Posterior vena cava (tissue), 2 donors: Measurements from ENCODE around the gene MME. TPM values are rescaled to one million over a fixed set of nuclear protein-coding genes. Genes with fewer than 3 reads are reported as not detected.
"Not testable (repeated sequence)": the region's sequence is repeated elsewhere in the genome, so short reads cannot be mapped to it uniquely, and the experiment has no call there.

Source experiments
- DNase-seq: peaks from one replicate; pipeline ENCODE4 v3.0.0-alpha.2; 2020; ENCODE audit warnings: low spot score
- intact Hi-C, 2 donors: fragments of 100-400 bp; cut with DNase I; formaldehyde crosslinking; loops; one replicate each; pipeline versions ENCODE4 v1.14.1 to v1.14.2; 2022 to 2023
- total RNA-seq, 2 donors: library from RNA; stranded (reverse); fragmentation: NEBNext Ultra II Directional; extraction: Animal tissue kit (Norgen Biotek cat#: 25700); gene quantifications; one replicate each; pipeline ENCODE4 v1.2.1, GENCODE V29; 2021
- donor health status: DM: yes; HTN: yes; CAD: no.
- donor health status: DM: yes; HTN: yes; CAD: no.

MME gene
- total RNA-seq, 2 donors from 2014 or later: 1.1 to 3.2 TPM

- intact Hi-C loops: no loop called here
Observed at GRCh38 chr3:155079468-155079745, 712 bp upstream of the MME start.

DNA sequence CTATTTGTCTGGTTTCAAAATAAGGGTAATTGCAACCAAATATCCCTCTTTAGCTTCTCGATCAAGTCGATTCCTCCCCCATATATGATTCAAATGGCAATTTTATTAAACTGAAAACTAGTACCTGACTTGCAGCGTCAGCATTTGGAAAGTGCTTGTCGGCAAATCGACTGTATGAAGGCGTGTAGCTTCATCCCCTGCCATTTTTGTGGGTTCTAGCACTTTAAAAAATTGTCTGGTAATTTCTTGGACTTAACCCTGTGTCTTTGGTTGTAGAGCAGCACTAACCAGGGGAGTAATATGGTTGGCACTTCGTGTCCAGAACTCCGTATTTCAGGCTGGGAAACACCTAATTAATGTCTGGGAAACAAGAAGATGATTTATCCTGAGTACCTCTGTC is 573 bp downstream of the MME start:
- DNase-seq: no peak
- intact Hi-C loops: no loop called here

More at GRCh38 chr3:155079468-155079745, 712 bp upstream of the MME start:
- DNase-seq: no peak

GRCh38 chr3:155083313-155083905 is 3.3 kb downstream of the MME start:
- no peak for DNase-seq
- intact Hi-C loops: no loop called here

GRCh38 chr3:155084567-155084966 is 4.4 kb downstream of the MME start:
- intact Hi-C loops: no loop called here
- DNase-seq: no peak

GRCh38 chr3:155086051-155086450 is 5.9 kb downstream of the MME start:
- DNase-seq: no peak
- intact Hi-C loops: no loop called here

- intact Hi-C loops: no loop called here
- no peak for DNase-seq
Observed at GRCh38 chr3:155088706-155089345, 8.7 kb downstream of the MME start.

- DNase-seq: no peak
- intact Hi-C loops: no loop called here
Observed at GRCh38 chr3:155089495-155089894, 9.4 kb downstream of the MME start.

DNA sequence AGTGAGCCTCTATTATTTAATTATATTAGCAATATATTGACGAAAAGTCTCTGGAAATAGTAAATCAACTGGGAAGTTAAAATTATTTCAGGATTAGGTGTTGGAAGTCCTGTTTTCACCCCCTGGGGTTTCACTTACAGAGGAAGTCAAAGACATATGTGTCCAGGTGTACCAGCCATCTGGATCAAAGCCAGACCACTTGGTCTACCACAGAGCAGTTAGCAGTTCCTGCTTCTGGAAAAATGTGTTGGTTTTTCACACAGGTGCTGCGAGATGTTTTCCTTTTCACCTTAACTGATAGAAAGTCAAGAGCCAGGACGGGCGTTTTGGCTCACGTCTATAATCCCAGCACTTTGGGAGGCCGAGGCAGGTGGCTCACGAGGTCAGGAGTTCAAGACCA is 13.1 kb downstream of the MME start:
- intact Hi-C loops: no loop called here

DNA sequence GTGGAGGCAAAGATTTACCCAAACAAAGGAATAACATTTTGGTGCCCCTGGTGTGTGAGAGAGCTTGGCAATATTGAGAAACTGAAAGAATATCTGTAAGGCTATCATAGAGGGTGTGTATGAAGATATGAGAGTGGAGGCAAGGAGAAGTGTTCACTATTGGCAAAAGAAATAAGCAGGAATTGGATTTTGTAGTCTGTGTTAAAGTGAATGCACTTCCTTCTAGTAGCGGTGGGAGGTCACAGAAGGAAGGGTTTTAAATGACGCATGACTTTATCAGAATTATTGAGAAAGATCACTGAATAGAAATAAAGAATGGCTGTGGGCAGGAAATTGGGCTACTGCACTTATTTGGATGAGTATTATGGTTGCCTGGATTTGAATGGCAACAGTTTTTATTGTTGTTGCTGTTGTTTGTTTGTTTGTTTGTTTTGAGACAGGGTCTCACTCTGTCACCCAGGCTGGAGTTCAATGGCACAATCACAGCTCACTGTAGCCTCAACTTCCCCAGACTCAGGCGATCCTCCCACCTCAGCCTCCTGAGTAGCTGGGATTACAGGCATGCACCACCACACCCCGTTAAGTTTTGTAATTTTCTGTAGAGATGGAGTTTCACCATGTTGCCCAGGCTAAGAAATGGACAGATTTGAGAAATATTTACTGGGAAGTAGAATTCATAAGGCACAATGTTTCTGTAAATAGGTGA is 16.3 kb downstream of the MME start:
- intact Hi-C loops: no loop called here
- DNase-seq: no peak

More for the DNA sequence above, 13.1 kb downstream of the MME start:
- DNase-seq: no peak

DNA sequence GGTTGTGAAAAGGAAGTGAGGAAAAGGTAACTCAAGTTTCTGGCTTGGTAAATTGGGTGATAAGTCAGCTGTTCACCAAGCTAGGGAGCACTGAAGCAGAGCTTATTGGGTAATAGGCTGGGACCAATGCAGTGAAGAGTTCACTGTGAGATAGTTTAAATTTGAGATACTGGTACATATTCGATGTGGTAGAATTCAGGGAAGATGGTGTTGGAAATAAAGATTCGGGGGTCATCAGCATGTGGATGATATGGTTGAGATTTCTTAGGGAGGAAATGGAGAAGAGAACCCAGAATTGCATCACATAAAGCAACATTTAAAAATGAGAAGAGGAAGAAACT is 16.9 kb downstream of the MME start:
- no peak for DNase-seq
- intact Hi-C loops: no loop called here

DNA sequence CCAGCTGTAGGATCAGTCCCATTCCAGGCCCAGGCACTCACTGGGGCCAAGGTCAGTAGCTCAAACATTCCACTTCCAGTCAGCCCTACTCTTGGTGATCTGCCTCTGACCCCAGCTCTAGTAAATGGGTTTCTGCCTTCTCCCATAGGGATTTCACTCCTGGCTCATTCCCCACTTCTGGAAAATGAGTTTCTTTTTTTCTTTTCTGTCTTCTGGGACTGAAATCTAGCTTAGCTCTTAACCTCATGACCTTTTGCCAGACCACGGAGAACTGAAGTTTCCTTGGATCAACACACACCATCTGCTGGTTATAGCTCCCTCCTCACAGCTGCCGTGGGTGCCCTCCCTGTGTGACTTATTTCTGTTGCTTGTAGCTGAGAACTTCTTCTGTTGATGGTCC is 21.3 kb downstream of the MME start:
- no peak for DNase-seq
- intact Hi-C loops: no loop called here

- intact Hi-C loops: no loop called here
- no peak for DNase-seq
Observed at GRCh38 chr3:155102329-155102728, 22.2 kb downstream of the MME start.

DNA sequence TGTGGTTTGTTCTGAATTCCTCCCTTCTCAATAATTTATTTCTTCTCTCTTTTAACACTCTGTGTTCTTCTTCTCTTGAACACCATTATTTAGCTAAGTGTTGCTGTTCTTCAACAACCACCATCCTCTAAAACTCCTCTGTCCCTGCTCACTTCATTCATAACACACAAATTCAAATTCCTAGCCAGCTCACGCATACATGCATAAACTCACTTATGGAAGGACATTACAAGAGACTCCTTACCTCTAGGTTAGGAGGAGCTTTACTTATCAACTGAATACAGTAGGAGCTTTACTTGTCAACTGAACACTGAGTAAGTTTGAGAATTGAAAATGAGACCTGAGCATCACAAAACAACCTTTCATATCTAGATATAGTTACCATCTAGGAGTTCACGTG is 23.6 kb downstream of the MME start:
- intact Hi-C loops: no loop called here
- DNase-seq: no peak

DNA sequence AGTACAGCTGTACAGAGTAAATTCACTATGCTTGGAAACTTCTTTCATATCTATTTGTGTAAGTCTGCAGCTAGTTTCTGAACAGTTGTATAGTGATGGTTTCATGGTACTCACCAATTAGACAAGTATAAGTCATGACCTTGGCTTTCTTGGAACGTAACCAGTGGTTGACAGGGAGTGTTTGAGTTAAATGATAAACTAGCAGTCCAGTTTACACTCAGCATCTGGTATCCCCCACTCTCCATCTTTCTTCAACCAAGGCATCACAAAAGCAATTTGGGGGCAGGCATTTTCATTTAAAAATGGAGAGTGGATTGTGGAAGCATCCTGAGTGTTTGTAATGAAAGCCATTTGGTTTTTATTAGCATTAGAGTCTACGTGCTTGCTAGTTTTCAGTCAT is 26.0 kb downstream of the MME start:
- intact Hi-C loops: no loop called here
- DNase-seq: no peak

DNA sequence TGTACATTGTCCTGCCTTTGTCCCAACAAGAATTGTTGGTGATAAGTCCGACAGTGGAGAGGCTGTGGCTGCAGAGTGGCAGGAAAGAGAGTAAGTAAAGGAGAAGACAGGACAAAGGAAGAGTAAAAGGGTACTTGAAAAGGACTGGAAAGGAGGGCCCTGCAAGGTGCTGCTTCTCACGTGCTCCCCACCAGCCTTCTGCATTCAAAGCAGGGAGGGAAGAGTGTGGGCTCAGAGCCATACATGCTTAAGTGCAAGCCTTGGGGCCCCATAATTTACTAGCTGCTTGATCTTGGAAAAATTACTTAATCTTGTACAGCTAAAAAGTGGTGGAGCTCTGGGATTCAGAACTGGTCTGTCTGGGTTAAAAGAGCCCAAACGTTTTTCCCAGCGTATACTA is 29.9 kb downstream of the MME start:
- intact Hi-C loops: no loop called here
- no peak for DNase-seq

DNA sequence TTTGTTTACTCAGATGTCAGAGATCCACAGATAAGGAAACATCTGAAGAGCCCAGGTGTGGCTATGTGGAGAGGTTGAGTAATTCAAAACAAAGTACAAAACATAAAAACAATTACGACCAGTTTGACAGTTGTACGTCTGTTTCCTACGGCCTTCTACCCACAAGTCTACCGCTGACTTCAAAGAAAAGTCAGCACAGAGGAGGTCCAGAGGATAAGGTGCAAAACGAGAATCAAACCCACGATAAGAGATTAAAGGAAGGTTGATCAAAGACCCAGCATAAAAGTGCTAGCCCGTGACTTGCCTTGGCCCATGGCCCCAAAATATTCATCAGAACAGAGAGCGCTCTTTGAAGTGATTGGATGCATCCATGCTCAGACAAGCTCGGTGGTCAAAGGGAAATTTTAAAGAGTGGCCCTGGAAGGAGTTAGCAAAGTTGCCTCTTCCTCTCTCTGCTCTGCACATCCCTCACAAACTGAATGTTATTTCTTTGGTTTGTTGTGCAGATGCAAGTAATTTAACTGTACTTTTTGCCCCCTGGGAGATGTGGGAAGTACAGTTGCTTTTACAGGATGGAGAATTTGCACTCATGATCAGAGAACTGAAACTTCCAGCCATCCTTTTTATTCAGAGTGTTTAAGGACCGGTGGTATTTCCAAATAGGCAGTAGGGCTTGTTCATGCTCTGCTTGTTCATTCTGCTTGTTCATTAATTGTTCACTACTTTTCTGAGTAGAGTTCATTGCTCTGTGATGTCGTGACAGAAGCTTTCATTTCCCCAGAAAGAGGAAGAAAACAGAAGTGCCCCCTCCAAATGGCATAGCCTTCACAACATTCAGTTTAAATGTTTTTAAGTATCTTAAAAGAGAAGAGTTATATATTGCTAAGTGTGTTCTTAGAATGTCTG is 31.1 kb downstream of the MME start:
- DNase-seq: no peak
- intact Hi-C loops: no loop called here

- intact Hi-C loops: no loop called here
- no peak for DNase-seq
Observed at GRCh38 chr3:155111971-155112370, 31.9 kb downstream of the MME start.

- intact Hi-C loops: no loop called here
- no peak for DNase-seq
Observed at GRCh38 chr3:155112661-155113389, 32.7 kb downstream of the MME start.

DNA sequence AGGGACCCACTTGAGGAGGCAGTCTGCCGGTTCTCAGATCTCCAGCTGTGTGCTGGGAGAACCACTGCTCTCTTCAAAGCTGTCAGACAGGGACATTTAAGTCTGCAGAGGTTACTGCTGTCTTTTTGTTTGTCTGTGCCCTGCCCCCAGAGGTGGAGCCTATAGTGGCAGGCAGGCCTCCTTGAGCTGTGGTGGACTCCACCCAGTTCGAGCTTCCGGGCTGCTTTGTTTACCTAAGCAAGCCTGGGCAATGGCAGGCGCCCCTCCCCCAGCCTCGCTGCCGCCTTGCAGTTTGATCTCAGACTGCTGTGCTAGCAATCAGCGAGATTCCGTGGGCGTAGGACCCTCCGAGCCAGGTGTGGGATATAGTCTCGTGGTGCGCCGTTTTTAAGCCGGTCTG is 44.6 kb downstream of the MME start:
- intact Hi-C loops, DNase-seq: not testable (repeated sequence)

- intact Hi-C loops: no loop called here
- DNase-seq: no peak
Observed at GRCh38 chr3:155129396-155129795, 49.3 kb downstream of the MME start.
